GM19467 (cell line): ENCODE results near the gene SEPHS1.
"Not testable (repeated sequence)": the region's sequence is repeated elsewhere in the genome, so short reads cannot be mapped to it uniquely, and the experiment has no call there.

Experiments
- ATAC-seq: cut with Tn5 transposase; IDR thresholded peaks from one replicate; pipeline ENCODE4 v1.9.1; 2021; ENCODE audit warnings: mild to moderate bottlenecking, moderate library complexity; ENCODE audit not compliant: unreplicated experiment

SEPHS1 gene, protein sequence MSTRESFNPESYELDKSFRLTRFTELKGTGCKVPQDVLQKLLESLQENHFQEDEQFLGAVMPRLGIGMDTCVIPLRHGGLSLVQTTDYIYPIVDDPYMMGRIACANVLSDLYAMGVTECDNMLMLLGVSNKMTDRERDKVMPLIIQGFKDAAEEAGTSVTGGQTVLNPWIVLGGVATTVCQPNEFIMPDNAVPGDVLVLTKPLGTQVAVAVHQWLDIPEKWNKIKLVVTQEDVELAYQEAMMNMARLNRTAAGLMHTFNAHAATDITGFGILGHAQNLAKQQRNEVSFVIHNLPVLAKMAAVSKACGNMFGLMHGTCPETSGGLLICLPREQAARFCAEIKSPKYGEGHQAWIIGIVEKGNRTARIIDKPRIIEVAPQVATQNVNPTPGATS

DNA sequence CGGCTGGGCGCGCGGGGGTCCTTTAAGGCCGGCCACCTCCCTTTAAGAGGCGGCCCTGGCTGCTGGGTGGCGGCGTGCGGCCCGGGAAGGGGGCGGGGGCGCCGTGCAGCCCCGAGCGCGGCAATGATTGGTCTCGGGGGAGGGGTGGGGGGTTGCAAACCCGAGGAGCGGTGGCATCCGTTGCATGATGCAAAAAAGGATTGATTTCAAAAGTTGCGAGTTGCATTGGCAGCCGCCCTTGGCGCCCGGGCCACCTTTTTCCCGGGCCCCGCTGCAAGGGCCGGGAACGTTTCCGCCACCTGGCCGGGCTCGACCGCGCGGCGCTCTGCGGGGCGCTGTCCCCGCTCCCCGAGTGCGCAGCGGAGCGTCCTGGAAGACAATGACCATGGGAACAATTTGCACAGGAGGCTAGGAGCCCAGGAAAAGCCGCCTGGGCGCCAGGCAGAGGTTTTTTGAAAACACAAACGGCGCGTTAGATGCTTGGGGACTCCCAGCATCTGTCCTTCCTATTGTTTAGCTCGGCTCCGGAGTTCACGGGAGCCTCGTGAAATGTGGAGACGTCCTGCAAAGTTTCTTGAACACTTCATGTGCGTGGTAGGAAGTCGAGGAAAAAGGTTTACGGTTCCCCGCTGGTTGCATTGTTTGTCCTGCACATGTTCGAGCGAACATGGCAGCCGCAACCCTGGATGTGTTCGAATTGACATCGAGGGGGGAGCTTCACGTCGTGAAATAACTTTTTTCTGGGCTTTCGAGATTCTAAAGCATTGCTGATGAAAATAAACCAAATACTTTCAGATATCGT lies at the start of gene SEPHS1:
SEPHS1 (minus strand) TSS at position 78 of the 802 bp plus-strand sequence. CDS start 3,343 bp downstream, outside the sequence.
- ATAC-seq = peak; percentile 30

- no peak for ATAC-seq
These were observed 49.0 kb upstream of the SEPHS1 start for GRCh38 chr10:13397052-13397451.

DNA sequence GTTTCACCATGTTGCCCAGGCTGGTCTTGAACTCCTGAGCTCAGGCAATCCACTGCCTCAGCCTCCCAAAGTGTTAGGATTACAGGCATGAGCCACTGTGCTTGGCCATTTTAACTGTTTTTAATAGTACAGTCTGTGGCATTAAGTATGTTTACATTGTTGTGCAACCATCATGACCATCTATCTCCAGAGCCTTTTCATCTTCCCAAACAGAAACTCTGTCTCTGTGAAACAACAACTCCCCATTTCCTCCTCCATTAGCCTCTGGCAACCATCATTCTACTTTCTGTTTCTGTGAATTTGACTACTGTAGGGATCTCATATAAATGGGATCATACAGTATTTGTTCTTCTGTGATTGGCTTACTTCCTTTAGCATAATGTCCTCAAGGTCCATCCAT lies 48.3 kb upstream of the SEPHS1 start:
- ATAC-seq = no peak

GRCh38 chr10:13395540-13395939 lies 47.4 kb upstream of the SEPHS1 start:
- no peak for ATAC-seq

GRCh38 chr10:13393640-13394039 lies 45.5 kb upstream of the SEPHS1 start:
- no peak for ATAC-seq

DNA sequence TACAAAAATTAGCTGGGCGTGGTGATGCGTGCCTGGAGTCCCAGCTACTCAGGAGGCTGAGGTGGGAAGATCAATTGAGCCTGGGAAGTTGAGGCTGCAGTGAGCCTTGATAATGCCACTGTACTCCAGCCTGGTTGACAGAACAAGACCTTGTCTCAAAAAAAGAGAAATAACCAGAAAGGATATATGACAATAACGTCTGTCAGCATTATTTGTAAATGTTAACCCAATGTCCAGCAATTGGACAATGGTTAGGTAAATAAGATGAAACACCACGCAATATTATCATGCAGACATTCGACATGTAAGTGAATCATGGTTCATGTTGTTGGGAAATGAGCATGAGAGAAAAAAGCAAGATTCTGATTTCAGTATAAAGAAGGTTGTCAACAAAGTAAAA lies 44.6 kb upstream of the SEPHS1 start:
- no peak for ATAC-seq

- no peak for ATAC-seq
These were observed 42.8 kb upstream of the SEPHS1 start for GRCh38 chr10:13390604-13391522.

GRCh38 chr10:13388478-13389230 lies 40.6 kb upstream of the SEPHS1 start:
- ATAC-seq = no peak

DNA sequence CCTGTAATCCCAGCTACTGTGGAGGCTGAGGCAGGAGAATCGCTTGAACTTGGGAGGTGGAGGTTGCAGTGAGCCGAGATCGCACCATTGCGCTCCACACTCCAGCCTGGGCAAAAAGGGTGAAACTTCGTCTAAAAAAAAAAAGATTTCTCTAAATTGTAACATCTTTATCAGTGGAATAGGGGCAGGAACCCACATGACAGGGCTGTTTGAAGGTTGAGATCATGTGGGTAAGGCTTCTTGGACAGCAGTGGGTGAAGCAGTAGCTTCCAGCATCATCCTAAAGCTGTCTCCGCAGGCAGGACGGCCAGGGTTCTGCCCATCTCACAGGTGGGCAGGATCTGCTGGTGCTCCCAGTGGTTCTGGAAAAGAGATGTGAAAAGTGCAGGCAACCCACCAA lies 37.9 kb upstream of the SEPHS1 start:
- ATAC-seq = no peak

- ATAC-seq = no peak
These were observed 35.3 kb upstream of the SEPHS1 start for GRCh38 chr10:13383399-13383761.

DNA sequence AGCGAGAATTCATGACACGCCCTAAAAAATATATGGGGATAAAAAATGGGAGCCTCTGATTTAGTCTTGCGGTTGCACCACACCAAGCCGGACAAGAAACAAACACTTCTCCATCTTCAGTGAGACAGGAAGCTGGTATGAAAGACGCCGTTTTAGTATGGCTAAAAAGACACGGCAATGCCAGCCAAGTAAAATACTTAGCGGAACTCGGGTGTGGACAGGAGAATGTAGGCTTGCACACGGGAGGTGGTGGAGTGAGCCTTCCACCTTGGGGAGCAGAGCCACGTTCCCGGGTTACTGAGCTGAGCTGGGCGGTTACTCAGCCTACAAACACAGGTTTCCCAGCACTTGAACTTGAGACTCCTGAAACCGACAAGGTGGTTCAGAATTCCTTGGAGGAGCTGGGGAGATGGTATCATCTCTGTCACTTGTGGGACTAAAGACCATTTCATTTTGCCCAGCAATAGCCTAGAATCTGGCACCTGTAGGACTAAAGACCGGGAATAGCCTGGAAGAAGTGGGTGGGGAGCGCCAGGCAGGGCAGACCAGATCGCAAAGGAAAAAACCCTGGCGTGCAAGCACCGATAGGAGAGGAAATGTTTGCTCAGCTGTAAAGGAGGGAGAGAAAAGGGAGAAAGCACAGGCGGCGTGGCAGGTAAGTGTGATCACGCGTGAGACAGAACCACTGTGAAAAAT lies 34.8 kb upstream of the SEPHS1 start:
- ATAC-seq = no peak

DNA sequence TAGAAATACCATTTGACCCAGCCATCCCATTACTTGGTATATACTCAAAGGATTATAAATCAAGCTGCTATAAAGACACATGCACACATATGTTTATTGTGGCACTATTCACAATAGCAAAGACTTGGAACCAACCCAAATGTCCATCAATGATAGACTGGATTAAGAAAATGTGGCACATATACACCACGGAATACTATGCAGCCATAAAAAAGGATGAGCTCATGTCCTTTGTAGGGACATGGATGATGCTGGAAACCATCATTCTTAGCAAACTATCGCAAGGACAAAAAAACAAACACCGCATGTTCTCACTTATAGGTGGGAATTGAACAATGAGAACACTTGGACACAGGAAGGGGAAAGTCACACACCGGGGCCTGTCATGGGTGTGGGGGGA lies 31.0 kb upstream of the SEPHS1 start:
- not testable (repeated sequence) for ATAC-seq

DNA sequence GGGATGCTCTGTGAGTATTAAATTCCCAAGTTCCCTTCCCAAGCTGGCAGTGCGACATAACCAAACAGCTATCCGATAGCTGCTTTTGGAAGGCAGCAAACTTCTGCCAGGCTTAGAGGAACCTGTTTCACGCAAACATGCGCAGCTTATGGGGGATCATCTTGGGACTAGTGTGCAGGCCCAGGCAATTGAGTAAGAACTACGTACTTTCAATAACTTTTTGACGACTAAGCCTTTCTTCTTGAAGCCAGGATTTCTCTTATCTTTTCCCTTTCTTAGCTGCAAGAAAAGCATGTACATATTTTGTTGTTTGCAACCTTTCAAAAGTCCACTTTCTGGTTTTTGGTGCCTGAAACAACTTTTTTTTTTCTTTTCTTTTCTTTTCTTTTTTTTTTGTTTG lies 28.7 kb upstream of the SEPHS1 start:
- no peak for ATAC-seq

DNA sequence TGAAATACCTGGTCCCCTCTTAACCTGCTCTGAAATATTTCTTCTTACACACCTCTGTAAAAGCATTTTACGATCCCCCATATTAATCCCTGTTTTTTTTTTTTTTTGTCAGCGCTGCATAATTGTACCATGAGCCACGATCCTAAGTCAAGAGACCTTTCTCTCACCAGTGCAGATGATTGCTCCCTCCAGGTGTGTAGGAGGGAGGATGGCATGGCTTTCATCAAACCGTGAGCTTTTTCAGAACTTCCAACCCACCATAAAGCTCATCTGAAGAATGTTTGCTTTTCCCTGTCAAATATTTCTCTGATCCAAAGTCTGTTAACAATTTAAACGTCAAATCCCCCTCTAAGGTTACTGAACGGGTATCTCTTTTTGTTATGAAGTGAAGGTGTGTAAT lies 28.2 kb upstream of the SEPHS1 start:
- ATAC-seq = no peak

- no peak for ATAC-seq
These were observed 27.7 kb upstream of the SEPHS1 start for GRCh38 chr10:13375791-13376190.

DNA sequence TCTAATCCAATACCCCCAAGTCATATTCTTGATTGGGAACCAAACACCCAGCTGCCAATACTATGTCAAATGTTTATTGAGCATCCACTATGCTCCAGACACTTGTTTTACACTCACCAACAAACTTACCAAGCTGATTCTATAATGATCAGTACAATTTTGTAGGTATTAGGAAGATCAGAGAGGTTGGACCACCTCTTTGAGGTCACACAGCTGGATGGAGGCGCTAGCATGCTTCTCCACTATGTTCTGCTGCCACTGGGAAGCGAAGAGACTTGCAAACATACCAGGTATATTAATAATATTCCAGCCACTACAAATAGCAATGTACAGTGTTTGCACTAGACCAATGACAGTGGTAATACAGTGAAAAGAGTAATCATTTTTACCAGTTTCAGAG lies 25.6 kb upstream of the SEPHS1 start:
- no peak for ATAC-seq

GRCh38 chr10:13372524-13372923 lies 24.4 kb upstream of the SEPHS1 start:
- no peak for ATAC-seq

DNA sequence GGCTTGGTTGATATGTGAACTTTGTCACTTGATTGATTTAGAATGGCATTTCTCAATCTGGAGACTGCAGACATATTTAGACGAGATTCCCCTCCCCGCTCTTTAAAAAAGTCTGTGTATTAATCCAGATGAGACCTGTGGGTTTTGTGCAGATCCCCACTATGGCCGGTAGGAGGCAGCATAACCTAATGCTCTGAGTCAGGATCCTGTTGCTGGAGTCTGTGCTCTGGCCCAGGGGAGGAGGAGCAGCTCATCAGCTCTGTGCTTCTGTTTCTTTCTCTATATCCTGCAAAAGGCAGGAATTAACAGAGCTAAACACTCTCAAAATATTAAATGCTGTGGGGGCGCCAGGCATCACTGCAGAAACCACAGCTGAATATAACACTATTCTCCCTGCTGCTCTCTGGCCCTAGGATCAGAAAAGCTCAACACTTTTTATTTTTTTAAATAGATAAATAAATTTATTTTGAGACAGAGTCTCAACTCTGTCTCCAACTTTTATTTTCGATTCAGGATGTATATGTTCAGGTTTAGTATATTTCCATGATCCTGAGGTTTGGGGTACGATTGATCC lies 23.9 kb upstream of the SEPHS1 start:
- peak; percentile 79 for ATAC-seq

DNA sequence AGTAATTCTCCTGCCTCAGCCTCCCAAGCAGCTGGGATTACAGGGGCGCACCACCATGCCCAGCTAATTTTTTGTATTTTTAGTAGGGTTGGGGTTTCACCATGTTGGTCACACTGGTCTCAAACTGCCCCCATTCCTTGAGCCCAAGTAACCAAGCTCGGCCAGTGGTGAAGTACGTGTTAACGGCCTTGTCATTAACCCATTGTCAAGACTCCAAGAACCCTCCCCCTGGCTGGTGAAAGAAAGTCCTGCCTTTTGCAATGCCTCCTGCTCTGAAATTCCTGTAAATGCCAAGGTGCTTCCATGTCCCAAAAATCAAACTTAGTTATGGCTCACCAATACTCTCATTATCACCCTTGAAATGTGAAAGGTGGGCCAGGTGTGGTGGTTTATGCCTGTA lies 18.8 kb upstream of the SEPHS1 start:
- ATAC-seq = no peak

DNA sequence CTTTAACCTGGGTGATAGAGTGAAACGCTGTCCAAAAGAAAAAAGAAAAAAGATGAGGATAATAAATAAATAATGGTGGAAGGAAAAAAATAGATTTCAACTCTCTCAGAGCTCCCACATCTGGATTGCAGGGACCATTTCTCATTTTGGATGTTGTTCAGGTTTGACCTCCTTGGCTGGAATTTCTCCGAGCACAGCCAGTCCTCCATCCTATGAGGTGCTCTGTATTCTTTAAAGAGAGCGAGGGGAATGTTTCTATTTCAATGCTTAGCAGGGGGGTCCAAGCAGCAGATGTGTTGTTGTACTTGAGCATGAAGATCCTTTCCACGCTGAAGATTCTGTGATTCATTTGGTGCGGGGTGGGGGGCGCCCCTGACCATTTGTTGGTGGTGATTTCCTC lies 17.7 kb upstream of the SEPHS1 start:
- ATAC-seq = no peak
